Smooth muscle cell (in vitro differentiated cells): ENCODE measurements around the gene PYGB. TPM values are rescaled to one million over a fixed set of nuclear protein-coding genes. Genes with fewer than 3 reads are reported as not detected.

Source experiments
- DNase-seq: peaks from one replicate; lab custom pipeline; 2025; ENCODE audit not compliant: unreplicated experiment; lab: John Stamatoyannopoulos, UW
- H2AFZ ChIP-seq: fragments of 200-600 bp; sonication (generic); 2 replicates; pipeline ENCODE4 v1.6.0; 2016; ENCODE audit warnings: antibody characterized with exemption, low read depth, mild to moderate bottlenecking
- H3F3A ChIP-seq: fragments of 200-600 bp; sonication (generic); 2 replicates; pipeline ENCODE4 v1.6.0; 2017; ENCODE audit warnings: antibody characterized with exemption, low read depth
- H3K27ac ChIP-seq: fragments of 200-600 bp; sonication (generic); 2 replicates; pipeline ENCODE4 v1.5.1; 2016; ENCODE audit warnings: low read depth, mild to moderate bottlenecking
- H3K27me3 ChIP-seq: fragments of 200-600 bp; sonication (generic); 2 replicates; pipeline ENCODE4 v1.6.1; 2016; ENCODE audit warnings: low read depth, mild to moderate bottlenecking
- H3K36me3 ChIP-seq: fragments of 200-600 bp; sonication (generic); 2 replicates; pipeline ENCODE4 v1.5.1; 2016; ENCODE audit warnings: low read depth
- H3K4me1 ChIP-seq: fragments of 200-600 bp; sonication (generic); 2 replicates; pipeline ENCODE4 v1.5.1; 2016; ENCODE audit warnings: low read depth
- H3K4me2 ChIP-seq: fragments of 200-600 bp; sonication (generic); 2 replicates; pipeline ENCODE4 v1.6.0; 2016; ENCODE audit warnings: mild to moderate bottlenecking
- H3K4me3 ChIP-seq: fragments of 200-600 bp; sonication (generic); 2 replicates; pipeline ENCODE4 v1.5.1; 2016; ENCODE audit warnings: mild to moderate bottlenecking
- H3K79me2 ChIP-seq: fragments of 200-600 bp; sonication (generic); 2 replicates; pipeline ENCODE4 v1.6.0; 2016; ENCODE audit warnings: low read depth, mild to moderate bottlenecking
- H3K9ac ChIP-seq: fragments of 200-600 bp; sonication (generic); 2 replicates; pipeline ENCODE4 v1.6.0; 2016; ENCODE audit warnings: low read depth
- H3K9me3 ChIP-seq: fragments of 200-600 bp; sonication (generic); replicated peaks from 2 replicates; pipeline ENCODE4 v1.5.1; 2016; ENCODE audit warnings: low read depth
- H4K20me1 ChIP-seq: fragments of 200-600 bp; sonication (generic); 2 replicates; pipeline ENCODE4 v1.6.0; 2016; ENCODE audit warnings: low read depth
- WGBS: methylation state at CpG from one replicate; pipeline ENCODE4 v1.1.7; 2016; ENCODE audit warnings: low lambda C conversion rate; 5-methylcytosine and 5-hydroxymethylcytosine counted together
- polyA plus RNA-seq: library from polyadenylated mRNA; unstranded; fragments of >200 nt; fragmentation: Nextera tagmentation; extraction: Ambion mirVana; gene quantifications from 2 replicates; pipeline ENCODE4 v1.2.1, GENCODE V29; 2016
- total RNA-seq: library from RNA; depleted of rRNA; stranded (reverse); fragments of >200 nt; gene quantifications from 2 replicates; pipeline ENCODE4 v1.2.3, GENCODE V29; 2014
- TF ChIP-seq, protein P1 (sequence below): fragments of 200-600 bp; sonication (generic); IDR thresholded peaks from 2 replicates; pipeline ENCODE4 v1.5.1; 2017; ENCODE audit warnings: borderline replicate concordance, mild to moderate bottlenecking, antibody characterized with exemption; ENCODE audit not compliant: insufficient read depth, poor library complexity, severe bottlenecking

The PYGB gene
- total and polyA plus RNA-seq, 2 experiments from 2014 or later: 31.8 to 39.4 TPM

DNA sequence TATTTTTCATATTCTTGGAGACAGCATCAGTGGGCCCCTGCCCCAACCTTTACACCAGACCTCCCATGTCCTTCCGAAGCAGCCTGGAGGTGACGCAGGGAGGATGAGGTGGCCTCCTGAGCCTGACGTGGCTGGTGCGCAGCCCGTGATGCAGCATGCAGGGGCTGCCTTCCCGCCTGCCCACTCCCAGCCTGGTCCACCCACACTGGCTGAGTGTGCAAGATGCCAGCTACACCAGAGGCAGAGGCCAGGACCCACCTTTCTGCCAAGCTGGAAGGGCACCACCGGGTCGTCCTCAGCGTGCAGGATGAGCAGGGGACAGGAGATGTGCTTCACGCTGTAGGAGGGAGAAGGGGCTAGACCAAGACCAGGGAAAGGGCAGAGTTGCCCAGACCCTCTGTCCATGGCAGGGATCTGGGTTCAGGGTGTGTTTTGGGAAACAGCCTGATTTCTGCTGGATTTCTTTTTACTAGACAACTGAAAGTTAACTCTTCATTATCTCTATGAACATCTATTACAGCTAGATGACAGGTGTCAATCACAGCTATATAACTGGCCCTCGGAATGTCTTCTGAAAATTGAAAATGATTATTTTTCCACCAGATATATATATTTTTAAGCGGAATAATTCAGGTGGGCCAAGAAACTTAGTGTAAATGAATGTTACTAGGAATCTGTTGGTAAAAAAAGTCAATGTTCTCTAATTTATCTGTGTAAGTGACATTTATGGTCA lies 55.6 kb downstream of the PYGB start:
- TF ChIP-seq, protein P1, sequence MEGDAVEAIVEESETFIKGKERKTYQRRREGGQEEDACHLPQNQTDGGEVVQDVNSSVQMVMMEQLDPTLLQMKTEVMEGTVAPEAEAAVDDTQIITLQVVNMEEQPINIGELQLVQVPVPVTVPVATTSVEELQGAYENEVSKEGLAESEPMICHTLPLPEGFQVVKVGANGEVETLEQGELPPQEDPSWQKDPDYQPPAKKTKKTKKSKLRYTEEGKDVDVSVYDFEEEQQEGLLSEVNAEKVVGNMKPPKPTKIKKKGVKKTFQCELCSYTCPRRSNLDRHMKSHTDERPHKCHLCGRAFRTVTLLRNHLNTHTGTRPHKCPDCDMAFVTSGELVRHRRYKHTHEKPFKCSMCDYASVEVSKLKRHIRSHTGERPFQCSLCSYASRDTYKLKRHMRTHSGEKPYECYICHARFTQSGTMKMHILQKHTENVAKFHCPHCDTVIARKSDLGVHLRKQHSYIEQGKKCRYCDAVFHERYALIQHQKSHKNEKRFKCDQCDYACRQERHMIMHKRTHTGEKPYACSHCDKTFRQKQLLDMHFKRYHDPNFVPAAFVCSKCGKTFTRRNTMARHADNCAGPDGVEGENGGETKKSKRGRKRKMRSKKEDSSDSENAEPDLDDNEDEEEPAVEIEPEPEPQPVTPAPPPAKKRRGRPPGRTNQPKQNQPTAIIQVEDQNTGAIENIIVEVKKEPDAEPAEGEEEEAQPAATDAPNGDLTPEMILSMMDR: no peak
- no peaks in the 10 kb centered on the region for H3K9me3 ChIP-seq
- no peak for DNase-seq
- no peaks in the 10 kb centered on the region for H3F3A ChIP-seq
- no peak overlapping the region for H3K27ac ChIP-seq
- no peaks in the 10 kb centered on the region for H4K20me1 ChIP-seq
- no peak overlapping the region for H3K4me2 ChIP-seq
- H3K4me1 ChIP-seq: no peaks in the 10 kb centered on the region
- no peaks in the 10 kb centered on the region for H3K36me3 ChIP-seq
- no peak overlapping the region for H2AFZ ChIP-seq
- no peak overlapping the region for H3K9ac ChIP-seq
- WGBS: 95% methylated on average over 12 of the region's 12 CpGs
- no peaks in the 10 kb centered on the region for H3K79me2 ChIP-seq
- no peak overlapping the region for H3K4me3 ChIP-seq
- no peaks in the 10 kb centered on the region for H3K27me3 ChIP-seq

- WGBS: 98% methylated on average over 11 of the region's 11 CpGs
- Histone ChIP-seq H3K9ac (no peak overlapping the region), H3F3A (no peaks in the 10 kb centered on the region), H4K20me1 (no peaks in the 10 kb centered on the region), H3K9me3 (no peaks in the 10 kb centered on the region), H3K4me1 (no peaks in the 10 kb centered on the region), H3K27ac (no peak overlapping the region), H3K79me2 (no peaks in the 10 kb centered on the region), H3K36me3 (no peaks in the 10 kb centered on the region), H3K27me3 (no peaks in the 10 kb centered on the region), H2AFZ (no peak overlapping the region), H3K4me3 (no peak overlapping the region), H3K4me2 (no peak overlapping the region)
- TF ChIP-seq, protein P1: no peak
- DNase-seq: no peak
Observed at GRCh38 chr20:25304025-25304549, 56.2 kb downstream of the PYGB start.

GRCh38 chr20:25306991-25307903 lies 59.4 kb downstream of the PYGB start:
- Histone ChIP-seq H3K36me3 (no peaks in the 10 kb centered on the region), H3K27me3 (no peaks in the 10 kb centered on the region), H3K9ac (no peak overlapping the region), H3K79me2 (no peaks in the 10 kb centered on the region), H4K20me1 (no peaks in the 10 kb centered on the region), H3K4me2 (no peak overlapping the region), H3K4me3 (no peak overlapping the region), H3K27ac (no peak overlapping the region), H3F3A (no peaks in the 10 kb centered on the region), H2AFZ (no peak overlapping the region), H3K4me1 (peaks cover 3% of the 10 kb centered on the region), H3K9me3 (no peaks in the 10 kb centered on the region)
- TF ChIP-seq, protein P1: no peak
- 95% methylated on average over 10 of the region's 10 CpGs for WGBS
- no peak for DNase-seq
